Measurements from ENCODE around the gene SLC41A1. TPM values are rescaled to one million over a fixed set of nuclear protein-coding genes. Genes with fewer than 3 reads are reported as not detected.

The SLC41A1 gene
- total and polyA plus RNA-seq, 9 of the 15 experiments (the other 6 are each of a cell fraction or from before 2014, with no cell fraction given): 4.1 to 29.3 (median 11.4) TPM

DNA sequence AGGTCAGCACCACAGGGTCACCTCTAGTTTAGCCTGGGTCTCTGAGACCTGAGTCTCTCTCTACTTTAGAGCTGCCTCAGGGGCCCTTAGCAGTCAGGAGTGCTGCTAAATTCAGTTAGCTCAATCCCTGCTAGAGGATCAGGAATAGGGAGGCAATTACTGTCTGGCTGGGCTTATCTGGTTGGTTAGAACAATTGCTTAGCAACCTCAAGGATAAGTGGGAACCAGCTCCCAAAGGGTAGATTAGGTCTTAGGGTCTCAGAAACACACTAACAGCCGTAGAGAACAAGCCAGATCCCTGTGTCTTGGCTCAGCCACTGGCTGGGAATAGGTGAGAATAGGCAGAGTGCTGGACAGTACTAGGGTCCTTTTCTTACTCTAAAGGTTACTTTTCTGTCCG lies 29.2 kb upstream of the SLC41A1 start:
- WGBS (ENCODE audit: insufficient coverage, low coverage, missing lambda C conversion rate): 11% methylated on average over 2 of the region's 2 CpGs
- Histone ChIP-seq H4K20me1 (replicated peaks; ENCODE audit: control insufficient read depth, insufficient read depth, low read length) (no peaks in the 10 kb centered on the region), H3K36me3 (ENCODE audit: control insufficient read depth, insufficient read depth, low read length) (no peaks in the 10 kb centered on the region), H3K4me2 (ENCODE audit: insufficient read depth, low read length) (no peak overlapping the region), H3K4me1 (replicated peaks in 1 of 2; ENCODE audit: control insufficient read depth in 2 of 2, insufficient read depth in 2 of 2, low read length in 2 of 2) (no peaks in the 10 kb centered on the region; a peak in 1 of 5 replicates), H3K27me3 (ENCODE audit: control insufficient read depth in 2 of 2, insufficient read depth in 2 of 2, low read length in 2 of 2) (peaks cover 8 to 20% of the 10 kb centered on the region in 2 experiments; a peak in 3 of 5 replicates), H3K9me1 (ENCODE audit: control insufficient read depth, insufficient read depth, low read length) (no peaks in the 10 kb centered on the region), H3K27ac (ENCODE audit: extremely low read depth, low read depth, low read length) (no peak overlapping the region), H3K4me3 (no peak overlapping the region), H3K9me3 (replicated peaks; ENCODE audit: control insufficient read depth, insufficient read depth, low read depth, low read length) (no peaks in the 10 kb centered on the region), H2AFZ (ENCODE audit: low read depth, low read length) (no peak overlapping the region), H3K79me2 (ENCODE audit: control insufficient read depth, insufficient read depth, low read length) (no peaks in the 10 kb centered on the region), H3K9ac (ENCODE audit: insufficient read depth in 1 of 2, low read depth in 2 of 2, low read length in 2 of 2) (no peak overlapping the region)
- intact Hi-C loops (cut with micrococcal nuclease): no loop called here
- in situ Hi-C loops (cut with MboI): no loop called here
- POLR2A ChIA-PET: interaction anchor here (0.6 to 1.7 kb wide), 2 partner anchors 14 to 67 kb away, joined by 3 to 6 read pairs; no protein-coding TSS in a partner anchor
- FAIRE-seq (no peak), DNase-seq (ENCODE audit: extremely low read depth in 1 of 4, low spot score in 3 of 4) (peak in 1 of 4 experiments; percentile 3), ATAC-seq (no peak)
- no TSS peak for BruUV-seq (replicated peaks)
- no peak for TF ChIP-seq ZKSCAN3 (CRISPR knock-in tag; IDR thresholded peaks at IDR 0.05)
- no peak for TF ChIP-seq WHSC1 (IDR thresholded peaks at IDR 0.05; ENCODE audit: low read length)
- no peak for TF ChIP-seq RFX1 (IDR thresholded peaks at IDR 0.05)
- no peak for TF ChIP-seq ARHGAP35 (IDR thresholded peaks at IDR 0.05; ENCODE audit: partially characterized antibody)
- no peak for TF ChIP-seq SRSF7 (optimal IDR thresholded peaks at IDR 0.05; ENCODE audit: low read depth, low read length)
- TF ChIP-seq CBX2 (IDR thresholded peaks at IDR 0.05; ENCODE audit: insufficient read depth, low read length, poor library complexity, severe bottlenecking): no peak
- no peak for TF ChIP-seq HMG20B (CRISPR knock-in tag; IDR thresholded peaks at IDR 0.05)
- TF ChIP-seq STAT5B (CRISPR knock-in tag; IDR thresholded peaks at IDR 0.05): no peak
- TF ChIP-seq DMBX1 (CRISPR knock-in tag; IDR thresholded peaks at IDR 0.05; ENCODE audit: borderline replicate concordance): no peak
- TF ChIP-seq NCOA2 (IDR thresholded peaks at IDR 0.05; ENCODE audit: partially characterized antibody in 2 of 2): no peak
- no peak for TF ChIP-seq PHF21A (IDR thresholded peaks at IDR 0.05; ENCODE audit: borderline replicate concordance, low read depth)
- TF ChIP-seq YBX1 (IDR thresholded peaks at IDR 0.05): no peak
- no peak for TF ChIP-seq SMARCA4 (IDR thresholded peaks at IDR 0.05)
- no peak for TF ChIP-seq RBM22 (IDR thresholded peaks at IDR 0.05; ENCODE audit: low read depth, low read length, poor library complexity, severe bottlenecking)
- no peak for TF ChIP-seq GTF2E2 (tag; IDR thresholded peaks at IDR 0.05)
- TF ChIP-seq, protein P1, sequence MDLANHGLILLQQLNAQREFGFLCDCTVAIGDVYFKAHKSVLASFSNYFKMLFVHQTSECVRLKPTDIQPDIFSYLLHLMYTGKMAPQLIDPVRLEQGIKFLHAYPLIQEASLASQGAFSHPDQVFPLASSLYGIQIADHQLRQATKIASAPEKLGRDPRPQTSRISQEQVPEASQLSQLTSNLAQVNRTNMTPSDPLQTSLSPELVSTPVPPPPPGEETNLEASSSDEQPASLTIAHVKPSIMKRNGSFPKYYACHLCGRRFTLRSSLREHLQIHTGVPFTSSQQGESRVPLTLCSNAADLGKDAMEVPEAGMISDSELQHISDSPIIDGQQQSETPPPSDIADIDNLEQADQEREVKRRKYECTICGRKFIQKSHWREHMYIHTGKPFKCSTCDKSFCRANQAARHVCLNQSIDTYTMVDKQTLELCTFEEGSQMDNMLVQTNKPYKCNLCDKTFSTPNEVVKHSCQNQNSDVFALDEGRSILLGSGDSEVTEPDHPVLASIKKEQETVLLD (IDR thresholded peaks at IDR 0.05): no peak
- TF ChIP-seq NR2F6 (CRISPR knock-in tag; IDR thresholded peaks at IDR 0.05): no peak
- CTCF ChIA-PET (ENCODE audit: low intra/inter-chr PET ratio): no interaction called here

All from K562 (cell line).